ENCODE data around the gene RHEB.

GRCh38 chr7:151495360-151495759, 24.3 kb downstream of the RHEB start:
- TF ChIP-seq ZBTB33 (IDR thresholded peaks at IDR 0.05; ENCODE audit: borderline replicate concordance, low read depth) (no peak), GABPA (IDR thresholded peaks at IDR 0.05; ENCODE audit: low read depth) (no peak), CTCF (IDR thresholded peaks at IDR 0.05) (no peak), GATA2 (CRISPR knock-in tag; IDR thresholded peaks at IDR 0.05) (no peak), EP300 (IDR thresholded peaks at IDR 0.05; ENCODE audit: borderline replicate concordance in 1 of 2, low read depth in 1 of 2, low read length in 1 of 2) (no peak), REST (IDR thresholded peaks at IDR 0.05; ENCODE audit: low read depth, low read length) (no peak), EZH2phosphoT487 (IDR thresholded peaks at IDR 0.05; ENCODE audit: borderline replicate concordance, low read depth) (no peak), USF1 (IDR thresholded peaks at IDR 0.05; ENCODE audit: borderline replicate concordance, low read depth) (no peak), YY1 (IDR thresholded peaks at IDR 0.05; ENCODE audit: low read depth) (no peak), TEAD4 (IDR thresholded peaks at IDR 0.05; ENCODE audit: borderline replicate concordance, insufficient read depth) (no peak), FOSL2 (IDR thresholded peaks at IDR 0.05; ENCODE audit: borderline replicate concordance, low read depth) (no peak), TAF1 (IDR thresholded peaks at IDR 0.05; ENCODE audit: borderline replicate concordance, low read depth, low read length) (no peak), NFIC (IDR thresholded peaks at IDR 0.05; ENCODE audit: borderline replicate concordance) (no peak)
